Omental fat pad (tissue), 4 donors: ENCODE results near the gene INPP4B. TPM values are rescaled to one million over a fixed set of nuclear protein-coding genes. Genes with fewer than 3 reads are reported as not detected.

ENCODE experiments used
- ATAC-seq: fragments of 150-250 bp; one replicate; pipeline ENCODE4 v1.9.1; 2016; ENCODE audit warnings: mild to moderate bottlenecking, moderate library complexity; ENCODE audit not compliant: low FRiP score
- DNase-seq: peaks from one replicate; pipeline ENCODE4 v3.0.0-alpha.2; 2019; ENCODE audit warnings: low spot score
- CTCF ChIP-seq, 3 donors: fragments of 450-650 bp; IDR thresholded peaks; one replicate each; pipeline ENCODE4 v1.5.1; 2016 to 2017; ENCODE audit warnings: antibody characterized with exemption in 3 of 3, mild to moderate bottlenecking in 3 of 3, moderate library complexity in 2 of 3
- total RNA-seq, 4 donors: library from RNA; depleted of rRNA; stranded (reverse); fragments of >200 nt; gene quantifications; one replicate each; pipeline ENCODE4 v1.1.0, GENCODE V29; 2016

Gene INPP4B
- total RNA-seq, 4 donors from 2014 or later: 6.6 to 54.2 (median 14.2) TPM

GRCh38 chr4:142363686-142364085 lies 482.4 kb downstream of the INPP4B start:
- DNase-seq (no peak), ATAC-seq (no peak)
- no peak for TF ChIP-seq CTCF (IDR thresholded peaks at IDR 0.05)

GRCh38 chr4:142361981-142362380 lies 484.1 kb downstream of the INPP4B start:
- DNase-seq (no peak), ATAC-seq (no peak)
- no peak for TF ChIP-seq CTCF (IDR thresholded peaks at IDR 0.05)

GRCh38 chr4:142360657-142361056 lies 485.4 kb downstream of the INPP4B start:
- ATAC-seq: no peak
- TF ChIP-seq CTCF (IDR thresholded peaks at IDR 0.05): no peak
- DNase-seq: no peak

- DNase-seq (no peak), ATAC-seq (no peak)
- TF ChIP-seq CTCF (IDR thresholded peaks at IDR 0.05): no peak
Observed at GRCh38 chr4:142358656-142359055, 487.4 kb downstream of the INPP4B start.

GRCh38 chr4:142356801-142357200 lies 489.3 kb downstream of the INPP4B start:
- no peak for DNase-seq
- TF ChIP-seq CTCF (IDR thresholded peaks at IDR 0.05): no peak
- no peak for ATAC-seq

GRCh38 chr4:142356118-142356759 lies 489.9 kb downstream of the INPP4B start:
- no peak for DNase-seq
- no peak for ATAC-seq
- TF ChIP-seq CTCF (IDR thresholded peaks at IDR 0.05): no peak

GRCh38 chr4:142355421-142355930 lies 490.6 kb downstream of the INPP4B start:
- DNase-seq: no peak
- TF ChIP-seq CTCF (IDR thresholded peaks at IDR 0.05): no peak
- no peak for ATAC-seq
